GM12865 (cell line): ENCODE measurements around the gene VKORC1.
"Not testable (repeated sequence)": the region's sequence is repeated elsewhere in the genome, so short reads cannot be mapped to it uniquely, and the experiment has no call there.

ENCODE experiments used
- DNase-seq: peaks from one replicate; pipeline ENCODE4 v3.0.0; 2010; ENCODE audit warnings: low read depth
- H3K4me3 ChIP-seq: 2 replicates; pipeline ENCODE4 v1.5.1; 2011; ENCODE audit warnings: mild to moderate bottlenecking, low read depth, low read length, control low read depth
- CTCF ChIP-seq: IDR thresholded peaks from 2 replicates; pipeline ENCODE4 v1.5.1; 2011; ENCODE audit warnings: low read length, control low read depth, low read depth, inconsistent platforms; ENCODE audit not compliant: insufficient read depth; ENCODE audit errors: missing control alignments

Gene VKORC1

DNA sequence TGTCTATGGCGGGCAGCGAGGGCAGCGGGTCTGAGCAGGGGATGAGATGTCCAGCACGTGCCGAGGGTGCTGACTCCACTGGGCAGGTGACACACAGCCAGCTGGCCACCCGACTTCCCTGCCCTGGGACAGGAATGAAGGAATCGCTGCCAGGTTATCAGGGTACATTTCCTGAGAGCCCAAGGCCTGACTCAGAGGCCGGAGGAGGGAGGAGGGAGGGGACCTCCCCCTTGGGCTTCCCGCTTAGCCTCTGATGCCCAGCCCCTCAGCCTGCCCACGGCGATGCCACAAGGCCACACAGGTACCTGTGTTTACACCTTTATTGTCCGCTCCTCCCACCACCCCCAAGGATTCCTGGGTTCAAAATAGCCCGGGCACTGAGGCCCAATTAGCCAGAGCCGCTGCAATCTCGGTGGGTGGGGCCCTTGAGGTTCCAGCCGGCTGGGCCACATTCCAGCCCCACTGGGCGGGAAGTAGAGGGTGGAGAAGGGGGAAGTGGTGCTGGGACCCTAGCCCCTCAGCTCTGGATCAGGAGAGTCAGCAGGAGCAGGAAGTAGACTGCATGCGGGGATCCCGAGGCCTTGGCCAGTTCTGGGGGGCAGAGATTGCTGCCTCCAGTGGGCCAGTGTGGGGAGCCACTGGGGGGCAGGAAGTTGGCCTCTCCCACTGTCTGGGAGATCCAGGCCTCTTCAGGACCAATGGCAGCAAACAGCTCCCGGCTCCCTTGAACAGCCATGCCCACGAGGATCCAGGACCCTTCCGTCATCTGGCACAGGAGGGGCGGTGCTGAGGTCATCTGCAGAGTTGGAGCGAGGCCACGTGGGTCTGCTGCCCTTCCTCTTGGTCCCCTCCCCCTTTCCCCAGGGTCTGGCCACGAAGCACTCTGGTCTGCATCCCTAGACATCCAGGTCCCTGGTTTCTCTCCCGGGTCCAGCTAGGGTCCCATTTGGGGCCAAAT, 44.3 kb upstream of the VKORC1 start:
- DNase-seq, result no peak
- H3K4me3 ChIP-seq, result no peak overlapping the region
- TF ChIP-seq CTCF, result no peak

DNA sequence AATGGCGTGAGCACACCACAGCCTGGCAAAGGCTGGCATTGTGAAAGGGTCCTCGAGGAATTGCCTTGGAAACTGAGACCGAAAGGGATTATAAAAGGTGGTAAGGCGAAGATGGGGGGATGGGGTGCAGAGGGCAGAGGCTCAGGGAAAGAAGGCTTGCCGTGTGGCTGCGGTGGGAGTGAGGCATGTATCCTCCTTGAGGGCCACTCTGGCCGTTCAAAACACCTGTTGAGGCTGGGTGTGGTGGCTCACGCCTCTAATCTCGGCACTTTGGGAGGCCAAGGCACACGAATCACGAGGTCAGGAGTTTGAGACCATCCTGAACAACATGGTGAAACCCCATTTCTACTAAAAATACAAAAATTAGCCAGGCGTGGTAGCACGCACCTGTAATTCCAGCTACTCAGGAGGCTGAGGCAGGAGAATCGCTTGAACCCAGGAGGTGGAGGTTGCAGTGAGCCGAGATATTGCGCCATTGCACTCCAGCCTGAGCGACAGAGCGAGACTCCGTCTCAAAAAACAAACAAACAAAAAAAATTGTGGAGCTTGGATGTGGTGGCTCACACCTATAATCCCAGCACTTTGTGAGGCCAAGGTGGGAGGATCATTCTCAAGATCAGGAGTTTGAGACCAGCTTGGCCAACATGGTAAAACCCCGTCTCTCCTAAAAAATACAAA, 42.4 kb upstream of the VKORC1 start:
- not testable (repeated sequence) for DNase-seq, H3K4me3 ChIP-seq

- TF ChIP-seq CTCF, result no peak
- no peak for DNase-seq
- H3K4me3 ChIP-seq, result no peak overlapping the region
Observed at GRCh38 chr16:31136287-31136662, 41.7 kb upstream of the VKORC1 start.

DNA sequence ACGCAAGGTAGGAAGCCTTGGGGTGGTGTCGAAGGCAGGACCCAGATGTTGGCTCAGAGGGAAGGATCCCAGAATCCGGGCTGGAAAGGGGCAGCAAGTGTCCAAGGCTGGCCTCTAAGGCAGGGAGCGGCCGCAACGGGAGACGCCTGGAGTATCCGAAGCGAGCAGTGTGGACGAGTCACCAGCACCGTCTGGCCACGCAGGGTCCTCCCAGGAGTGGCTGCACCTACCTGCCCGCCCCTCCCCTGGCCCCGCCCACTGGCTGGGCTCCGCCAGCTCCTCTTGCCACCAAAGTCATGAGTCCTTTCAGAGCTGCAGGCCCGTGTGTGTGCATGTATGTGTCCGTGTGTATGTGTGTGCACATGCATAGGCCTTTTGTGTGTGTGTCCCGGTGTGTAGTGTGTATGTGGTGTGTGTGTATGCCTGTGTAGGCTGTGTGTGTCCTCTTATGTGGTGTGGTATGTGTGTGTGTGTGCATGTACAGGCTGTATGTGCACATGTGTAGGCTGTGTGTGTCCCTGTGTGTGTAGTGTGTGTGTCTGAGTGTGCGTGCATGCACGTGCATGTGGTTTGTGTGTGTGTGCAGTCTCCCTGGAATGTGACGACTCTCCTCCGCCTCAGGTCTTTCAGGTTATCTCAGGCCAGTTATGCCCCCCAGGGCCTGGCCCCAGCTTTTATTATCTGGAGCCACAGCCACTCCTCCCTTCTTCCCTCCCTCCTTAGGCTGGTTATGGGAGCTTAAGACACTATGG, 41.1 kb upstream of the VKORC1 start, which contains the start of gene PRSS8:
TSS of gene PRSS8 (minus strand) at position 193 of the 752 bp plus-strand sequence. CDS start 229 bp downstream, outside the sequence.
- TF ChIP-seq CTCF, result no peak
- DNase-seq, result no peak
- H3K4me3 ChIP-seq, result no peak within 1 kb of the TSS

GRCh38 chr16:31134625-31135534, 40.3 kb upstream of the VKORC1 start:
- no peak for DNase-seq
- TF ChIP-seq CTCF, result no peak

GRCh38 chr16:31134091-31134571, 39.5 kb upstream of the VKORC1 start:
- H3K4me3 ChIP-seq, result no peak overlapping the region
- TF ChIP-seq CTCF, result no peak
- DNase-seq, result no peak

More at GRCh38 chr16:31134625-31135534, 40.3 kb upstream of the VKORC1 start:
- no peak overlapping the region for H3K4me3 ChIP-seq
